SK-N-SH treated with all-trans-retinoic acid at 6 μM for 48 hours (cell line): ENCODE data around the gene DNM2.

Experiments used
- RARB ChIP-seq: fragments of 250-450 bp; sonication (Bioruptor Pico); IDR thresholded peaks from 2 replicates; pipeline ENCODE4 v1.8.0; 2021; ENCODE audit warnings: mild to moderate bottlenecking, moderate library complexity
- ZNF70 ChIP-seq: fragments of 450-650 bp; formaldehyde crosslinking; IDR thresholded peaks from 2 replicates; pipeline ENCODE4 v1.5.0; 2020; ENCODE audit warnings: mild to moderate bottlenecking, moderate library complexity
- TF ChIP-seq, protein P1 (sequence below): fragments of 250-450 bp; sonication (Bioruptor Pico); IDR thresholded peaks from 2 replicates; pipeline ENCODE4 v1.5.1; 2021; ENCODE audit warnings: mild to moderate bottlenecking, moderate library complexity

DNA sequence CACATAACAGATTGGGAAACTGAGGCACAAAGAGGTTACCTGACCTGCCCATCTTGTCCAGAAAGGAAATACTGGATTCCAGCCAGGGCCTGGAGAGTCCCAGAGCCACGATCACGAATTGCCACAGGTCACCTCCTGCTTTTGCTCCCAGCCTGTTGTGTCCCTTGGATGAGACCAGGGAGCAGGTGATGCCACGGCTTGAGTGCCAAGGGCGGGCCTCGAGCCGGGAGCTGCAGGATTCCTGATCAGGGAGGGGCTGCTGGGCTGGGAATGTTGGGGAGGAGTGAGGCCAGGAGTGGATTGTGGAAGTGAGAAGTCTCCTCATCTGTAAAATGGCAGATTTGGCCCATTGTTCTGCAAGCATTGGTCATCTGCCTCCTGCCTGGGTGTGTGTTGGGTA lies 29.4 kb downstream of the DNM2 start:
- TF ChIP-seq RARB (CRISPR knock-in tag) = no peak
- TF ChIP-seq ZNF70 (CRISPR knock-in tag) = no peak
- TF ChIP-seq, protein P1, sequence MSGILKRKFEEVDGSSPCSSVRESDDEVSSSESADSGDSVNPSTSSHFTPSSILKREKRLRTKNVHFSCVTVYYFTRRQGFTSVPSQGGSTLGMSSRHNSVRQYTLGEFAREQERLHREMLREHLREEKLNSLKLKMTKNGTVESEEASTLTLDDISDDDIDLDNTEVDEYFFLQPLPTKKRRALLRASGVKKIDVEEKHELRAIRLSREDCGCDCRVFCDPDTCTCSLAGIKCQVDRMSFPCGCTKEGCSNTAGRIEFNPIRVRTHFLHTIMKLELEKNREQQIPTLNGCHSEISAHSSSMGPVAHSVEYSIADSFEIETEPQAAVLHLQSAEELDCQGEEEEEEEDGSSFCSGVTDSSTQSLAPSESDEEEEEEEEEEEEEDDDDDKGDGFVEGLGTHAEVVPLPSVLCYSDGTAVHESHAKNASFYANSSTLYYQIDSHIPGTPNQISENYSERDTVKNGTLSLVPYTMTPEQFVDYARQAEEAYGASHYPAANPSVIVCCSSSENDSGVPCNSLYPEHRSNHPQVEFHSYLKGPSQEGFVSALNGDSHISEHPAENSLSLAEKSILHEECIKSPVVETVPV (CRISPR knock-in tag) = no peak
